ENCODE data around the gene PRMT7.

DNA sequence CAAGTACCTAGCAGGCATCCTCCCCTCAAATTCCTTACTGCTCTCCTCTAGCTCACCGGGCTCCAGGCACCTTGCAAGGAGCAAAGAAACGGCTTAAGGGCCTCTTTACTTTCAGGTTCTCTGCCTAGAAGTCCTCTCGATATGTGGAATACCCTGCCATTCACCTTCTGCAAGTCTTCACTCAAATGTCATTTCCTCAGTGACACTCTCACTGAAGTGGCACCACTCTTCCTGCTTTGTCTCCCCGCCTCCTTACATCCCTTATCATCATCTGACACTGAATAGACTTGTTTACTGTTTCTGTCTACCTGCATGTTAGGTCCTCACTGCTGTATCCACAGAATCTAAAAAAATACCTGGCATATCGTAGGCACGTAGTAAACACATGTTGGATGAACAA, 1.0 kb upstream of the PRMT7 start:
- TF ChIP-seq EZH2phosphoT487 (IDR thresholded peaks at IDR 0.05; ENCODE audit: insufficient read depth, low read depth) (no peak), EZH2 (IDR thresholded peaks at IDR 0.05; ENCODE audit: insufficient read depth, poor library complexity, severe bottlenecking) (no peak)
